ENCODE data around the gene HGD.

GRCh38 chr3:120713262-120713661 lies 31.2 kb upstream of the HGD start:
- TF ChIP-seq CTCF (IDR thresholded peaks at IDR 0.05; ENCODE audit: extremely low read depth in 1 of 2, insufficient read depth in 1 of 2, low read depth in 1 of 2, low read length in 2 of 2) (no peak), POLR2AphosphoS5 (IDR thresholded peaks at IDR 0.05; ENCODE audit: insufficient read depth, low read depth, low read length) (no peak), POLR2A (IDR thresholded peaks at IDR 0.05; ENCODE audit: low read depth, low read length) (no peak), GATA2 (IDR thresholded peaks at IDR 0.05; ENCODE audit: insufficient read depth, insufficient read length, low read depth, low read length) (no peak)
